Natural killer cell treated with Interleukin-12 subunit alpha and Interleukin-12 subunit beta and Interleukin-15 and Interleukin-18, amount 100 ng/mL, for 72 hours (primary cell): ENCODE measurements around the gene AZIN2. TPM values are rescaled to one million over a fixed set of nuclear protein-coding genes. Genes with fewer than 3 reads are reported as not detected.

Experiments
- ATAC-seq, 2 donors: fragments of 150-1000 bp; cut with Tn5 transposase in 1 of 2; sonication (Bioruptor Pico), chemical (Tn5 transposase) in 1 of 2; 2 replicates each; pipeline ENCODE4 v1.10.0; 2021
- DNase-seq: peaks from one replicate; pipeline ENCODE4 v3.0.0; 2022; ENCODE audit warnings: low spot score
- H3K27ac Mint-ChIP-seq, 2 donors: 1 replicate in 1 of 2; 2 replicates in 1 of 2; pipeline ENCODE4 v1.8.0; 2022; ENCODE audit warnings: mixed read lengths in 2 of 2, mild to moderate bottlenecking in 1 of 2, moderate library complexity in 1 of 2
- H3K27me3 Mint-ChIP-seq, 2 donors: 1 replicate in 1 of 2; 2 replicates in 1 of 2; pipeline ENCODE4 v1.8.0; 2022; ENCODE audit warnings: mixed read lengths in 2 of 2
- H3K36me3 Mint-ChIP-seq: one replicate; pipeline ENCODE4 v1.8.0; 2022; ENCODE audit warnings: mixed read lengths
- H3K4me1 Mint-ChIP-seq, 2 donors: 1 replicate in 1 of 2; 2 replicates in 1 of 2; pipeline ENCODE4 v1.8.0; 2022; ENCODE audit warnings: low read depth in 2 of 2, mixed read lengths in 2 of 2, mild to moderate bottlenecking in 1 of 2
- H3K4me3 Mint-ChIP-seq: one replicate; pipeline ENCODE4 v1.8.0; 2022; ENCODE audit warnings: mixed read lengths
- H3K9me3 Mint-ChIP-seq: 2 replicates; pipeline ENCODE4 v1.8.0; 2022; ENCODE audit warnings: mixed read lengths
- total RNA-seq, 2 donors: library from RNA; stranded (reverse); gene quantifications; one replicate each; pipeline ENCODE4 v1.2.3, GENCODE V29; 2022

Gene AZIN2
- total RNA-seq, 2 donors from 2014 or later: 2.4 to 4.4 TPM

DNA sequence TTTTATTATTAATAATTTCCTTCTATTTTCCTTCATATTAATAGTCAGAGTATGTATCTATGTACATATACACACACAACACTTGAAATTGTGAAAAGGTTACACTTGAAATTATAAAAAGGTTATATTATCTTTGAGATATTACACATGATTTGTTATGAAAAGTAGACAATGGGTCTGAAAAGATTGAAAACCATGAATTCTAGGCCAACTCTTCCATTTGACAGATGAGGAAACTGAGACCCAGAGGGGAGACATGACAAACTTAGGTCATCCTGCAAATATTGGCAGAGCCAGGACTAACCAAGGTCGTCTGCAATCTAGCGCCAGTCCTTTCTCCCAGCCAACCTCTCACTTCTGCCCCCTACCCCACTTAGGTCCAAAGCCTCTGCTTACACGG is 67.7 kb downstream of the AZIN2 start:
- DNase-seq: no peak
- Mint-ChIP-seq H3K4me3 (no peak overlapping the region), H3K4me1 (peaks cover 0 to 3% of the 10 kb centered on the region in 2 donors), H3K27ac (no peak overlapping the region), H3K27me3 (no peaks in the 10 kb centered on the region), H3K36me3 (no peaks in the 10 kb centered on the region), H3K9me3 (no peaks in the 10 kb centered on the region)
- ATAC-seq: no peak

DNA sequence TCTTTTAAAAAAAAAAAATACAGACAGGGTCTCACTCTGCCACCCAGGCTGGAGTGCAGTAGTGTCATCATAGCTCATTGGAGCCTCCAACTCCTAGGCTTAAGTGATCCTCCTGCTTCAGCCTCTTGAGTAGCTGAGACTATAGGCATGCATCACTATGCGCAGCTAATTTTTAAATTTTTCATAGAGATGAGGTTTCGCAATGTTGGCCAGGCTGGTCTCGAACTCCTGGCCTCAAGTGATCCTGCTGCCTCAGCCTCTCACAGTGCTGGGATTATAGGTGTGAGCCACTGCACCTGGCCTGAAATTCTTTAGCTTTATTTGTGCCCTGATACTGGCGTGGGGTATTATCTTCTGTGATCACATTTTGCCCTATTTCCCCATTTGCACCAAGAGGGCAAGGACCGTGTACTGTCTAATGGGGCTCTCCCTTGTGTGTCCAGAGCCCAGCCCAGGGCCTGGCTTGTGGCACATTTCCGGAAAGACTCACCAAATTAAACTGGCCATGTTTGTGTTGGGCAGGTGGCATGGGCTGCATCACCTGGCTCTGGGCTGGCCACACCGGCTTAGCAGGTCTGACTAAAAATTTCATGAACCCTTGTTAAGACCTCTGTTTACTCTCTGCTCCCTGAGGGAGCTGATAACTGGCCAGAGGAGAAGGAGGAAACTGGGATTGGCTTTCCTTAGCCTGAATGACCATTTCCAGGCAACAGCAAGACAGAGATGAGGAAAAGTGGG is 68.7 kb downstream of the AZIN2 start:
- Mint-ChIP-seq H3K4me1 (peaks cover 0 to 3% of the 10 kb centered on the region in 2 donors), H3K36me3 (no peaks in the 10 kb centered on the region), H3K9me3 (no peaks in the 10 kb centered on the region), H3K27ac (no peak overlapping the region), H3K27me3 (no peaks in the 10 kb centered on the region), H3K4me3 (no peak overlapping the region)
- DNase-seq: peak; percentile 16
- no peak for ATAC-seq

DNA sequence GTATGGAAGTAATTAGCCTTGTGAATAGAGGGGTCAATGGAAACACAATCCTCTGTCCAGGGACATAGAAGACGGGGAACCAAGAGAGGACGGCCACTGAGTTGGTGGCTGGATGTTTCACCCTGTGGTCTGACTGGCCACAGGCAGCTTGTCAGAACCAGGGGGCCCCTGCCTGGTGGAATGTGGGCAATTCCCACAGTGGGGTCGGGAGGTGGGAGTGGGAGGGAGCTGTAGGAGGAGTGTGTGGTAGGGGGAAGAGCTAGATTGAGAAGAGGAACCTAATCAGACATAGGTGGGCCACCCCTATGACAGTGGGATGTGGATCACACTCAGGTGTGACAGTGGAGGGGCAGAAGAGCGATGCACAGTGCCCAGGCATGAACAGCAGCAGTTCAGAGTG is 69.6 kb downstream of the AZIN2 start:
- Mint-ChIP-seq H3K36me3 (no peaks in the 10 kb centered on the region), H3K4me3 (no peak overlapping the region), H3K27me3 (no peaks in the 10 kb centered on the region), H3K27ac (no peak overlapping the region), H3K4me1 (peaks cover 0 to 3% of the 10 kb centered on the region in 2 donors), H3K9me3 (no peaks in the 10 kb centered on the region)
- ATAC-seq: no peak
- DNase-seq: no peak

- no peaks in the 10 kb centered on the region for H3K36me3 Mint-ChIP-seq
- DNase-seq: no peak
- H3K4me1 Mint-ChIP-seq: peaks cover 0 to 3% of the 10 kb centered on the region in 2 donors
- H3K27ac Mint-ChIP-seq: no peak overlapping the region
- no peaks in the 10 kb centered on the region for H3K27me3 Mint-ChIP-seq
- H3K9me3 Mint-ChIP-seq: no peaks in the 10 kb centered on the region
- no peak overlapping the region for H3K4me3 Mint-ChIP-seq
- ATAC-seq: peak in 1 of 2 donors; percentile 52
Observed at GRCh38 chr1:33151116-33151515, 70.2 kb downstream of the AZIN2 start.

DNA sequence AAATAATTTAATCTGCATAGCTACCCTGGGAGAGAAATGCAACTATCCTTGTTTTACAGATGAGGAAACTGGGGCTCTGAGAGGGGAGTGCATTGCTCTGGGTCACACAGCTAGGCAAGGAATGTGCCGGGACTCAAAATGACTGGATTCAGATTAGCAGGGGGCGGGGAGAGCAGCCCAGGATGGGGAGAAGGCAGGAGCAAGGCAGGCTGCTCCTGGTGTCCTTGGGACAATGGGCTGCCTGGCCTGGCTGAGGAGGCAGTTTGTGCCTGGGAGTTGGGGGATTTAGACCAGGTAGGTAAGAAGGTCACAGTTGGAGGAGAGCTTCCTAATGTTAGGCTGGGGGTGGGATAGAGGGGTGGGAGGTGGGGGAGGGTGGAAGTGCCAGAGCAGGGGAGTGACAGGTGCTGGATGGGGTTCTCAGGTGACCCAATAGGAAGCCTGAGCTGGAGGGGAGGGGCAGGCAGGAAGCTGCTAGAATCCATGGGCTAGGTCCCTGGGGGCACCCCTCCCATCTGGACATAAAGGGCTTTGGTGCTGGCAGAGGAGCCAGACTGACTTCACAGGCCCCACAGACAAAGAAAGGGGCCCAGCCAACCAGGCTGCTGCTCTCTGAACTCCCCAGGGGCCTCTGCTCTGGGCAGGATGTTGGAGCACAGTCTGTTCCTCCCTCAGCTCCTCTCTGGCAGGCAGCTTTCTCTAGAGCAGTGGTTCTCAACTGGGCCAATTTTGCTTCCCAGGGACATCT is 71.9 kb downstream of the AZIN2 start:
- Mint-ChIP-seq H3K27me3 (no peaks in the 10 kb centered on the region), H3K4me1 (no peaks in the 10 kb centered on the region), H3K9me3 (no peaks in the 10 kb centered on the region), H3K4me3 (no peak overlapping the region), H3K36me3 (no peaks in the 10 kb centered on the region), H3K27ac (no peak overlapping the region)
- peak; percentile 32 for DNase-seq
- ATAC-seq: no peak

DNA sequence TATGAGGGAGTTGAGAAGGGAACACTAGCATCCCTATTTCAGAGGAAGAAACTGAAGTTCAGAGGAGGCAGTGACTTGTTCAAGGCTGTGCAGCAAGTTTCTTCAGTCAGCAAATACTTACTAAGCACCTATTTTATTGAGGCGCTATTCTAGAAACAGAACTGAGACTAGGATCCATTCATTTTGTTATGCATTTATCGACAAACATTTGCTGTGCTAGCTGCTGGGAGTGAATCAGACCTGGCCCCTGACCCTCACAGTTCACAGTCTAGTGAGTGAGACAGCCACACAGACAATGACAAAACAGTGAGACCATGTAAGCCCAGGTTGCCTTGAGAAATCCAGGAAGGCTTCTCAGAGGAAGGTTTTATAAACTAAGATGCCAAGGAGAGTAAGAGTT is 72.7 kb downstream of the AZIN2 start:
- H3K36me3 Mint-ChIP-seq: no peaks in the 10 kb centered on the region
- H3K27ac Mint-ChIP-seq: no peak overlapping the region
- ATAC-seq (no peak), DNase-seq (no peak)
- no peaks in the 10 kb centered on the region for H3K9me3 Mint-ChIP-seq
- no peak overlapping the region for H3K4me3 Mint-ChIP-seq
- H3K4me1 Mint-ChIP-seq: no peaks in the 10 kb centered on the region
- no peaks in the 10 kb centered on the region for H3K27me3 Mint-ChIP-seq

DNA sequence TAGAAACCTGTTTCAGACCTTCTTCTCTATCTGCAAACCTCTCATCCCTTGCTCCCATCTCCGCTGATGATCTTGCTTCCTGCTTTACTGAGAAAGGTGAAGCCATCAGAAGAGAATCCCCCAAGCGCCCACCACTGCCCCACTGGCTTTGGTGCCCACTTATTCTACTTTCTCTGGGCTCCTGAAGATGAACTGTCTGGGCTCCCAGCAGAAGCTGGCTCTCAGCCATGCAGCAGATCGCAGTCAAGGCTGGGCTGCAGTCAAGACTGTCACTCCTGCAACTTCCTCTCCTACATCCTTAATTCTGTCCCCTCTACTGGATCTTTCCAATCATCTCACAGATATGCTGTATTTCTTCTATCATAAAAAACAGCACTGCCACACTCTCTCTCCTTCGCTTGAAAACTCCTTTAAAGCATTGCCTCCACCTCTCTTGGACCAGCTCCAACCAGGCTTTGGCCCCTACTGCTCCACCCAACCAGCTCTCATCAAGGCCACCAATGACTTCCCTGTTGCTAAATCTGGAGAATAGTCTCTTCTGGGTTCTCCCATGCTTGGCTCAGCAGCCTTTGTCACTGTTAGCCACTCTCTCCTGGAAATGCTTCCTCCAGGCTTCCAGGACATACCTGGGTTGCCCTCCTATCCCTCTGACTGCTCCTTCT is 75.1 kb downstream of the AZIN2 start:
- no peaks in the 10 kb centered on the region for H3K27me3 Mint-ChIP-seq
- H3K27ac Mint-ChIP-seq: no peak overlapping the region
- H3K4me1 Mint-ChIP-seq: peaks cover 0 to 2% of the 10 kb centered on the region in 2 donors
- no peak overlapping the region for H3K4me3 Mint-ChIP-seq
- DNase-seq (peak; percentile 40), ATAC-seq (no peak)
- no peaks in the 10 kb centered on the region for H3K36me3 Mint-ChIP-seq
- H3K9me3 Mint-ChIP-seq: no peaks in the 10 kb centered on the region

- Mint-ChIP-seq H3K4me1 (peaks cover 0 to 9% of the 10 kb centered on the region in 2 donors), H3K9me3 (no peaks in the 10 kb centered on the region), H3K36me3 (no peaks in the 10 kb centered on the region), H3K4me3 (no peak overlapping the region), H3K27ac (no peak overlapping the region), H3K27me3 (no peaks in the 10 kb centered on the region)
- DNase-seq (no peak), ATAC-seq (no peak)
Observed at GRCh38 chr1:33157131-33157530, 76.2 kb downstream of the AZIN2 start.

DNA sequence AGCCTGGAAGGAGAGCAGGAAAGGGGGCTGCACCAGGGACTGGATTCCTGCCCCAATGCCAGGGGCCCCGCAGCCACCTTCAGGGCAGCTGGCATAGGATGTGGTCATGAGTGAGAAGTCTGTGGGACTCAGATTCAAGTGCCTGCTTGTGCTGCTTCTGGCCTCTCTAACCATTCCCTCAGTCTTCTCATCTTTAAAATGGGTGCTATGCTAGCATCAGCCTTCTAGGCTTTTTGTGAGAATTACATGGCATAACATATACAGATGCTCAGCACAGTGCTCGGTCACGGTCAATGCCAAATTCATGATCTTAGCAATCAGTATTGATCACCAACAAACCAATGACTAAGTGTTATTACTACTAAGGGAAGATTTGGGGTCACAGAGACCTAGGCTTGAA is 77.4 kb downstream of the AZIN2 start:
- no peaks in the 10 kb centered on the region for H3K9me3 Mint-ChIP-seq
- peaks cover 0 to 9% of the 10 kb centered on the region in 2 donors for H3K4me1 Mint-ChIP-seq
- DNase-seq: no peak
- H3K27me3 Mint-ChIP-seq: no peaks in the 10 kb centered on the region
- no peak for ATAC-seq
- no peak overlapping the region for H3K4me3 Mint-ChIP-seq
- no peaks in the 10 kb centered on the region for H3K36me3 Mint-ChIP-seq
- H3K27ac Mint-ChIP-seq: no peak overlapping the region

GRCh38 chr1:33159577-33159976 is 78.6 kb downstream of the AZIN2 start:
- Mint-ChIP-seq H3K27me3 (no peaks in the 10 kb centered on the region), H3K36me3 (no peaks in the 10 kb centered on the region), H3K27ac (no peak overlapping the region)

DNA sequence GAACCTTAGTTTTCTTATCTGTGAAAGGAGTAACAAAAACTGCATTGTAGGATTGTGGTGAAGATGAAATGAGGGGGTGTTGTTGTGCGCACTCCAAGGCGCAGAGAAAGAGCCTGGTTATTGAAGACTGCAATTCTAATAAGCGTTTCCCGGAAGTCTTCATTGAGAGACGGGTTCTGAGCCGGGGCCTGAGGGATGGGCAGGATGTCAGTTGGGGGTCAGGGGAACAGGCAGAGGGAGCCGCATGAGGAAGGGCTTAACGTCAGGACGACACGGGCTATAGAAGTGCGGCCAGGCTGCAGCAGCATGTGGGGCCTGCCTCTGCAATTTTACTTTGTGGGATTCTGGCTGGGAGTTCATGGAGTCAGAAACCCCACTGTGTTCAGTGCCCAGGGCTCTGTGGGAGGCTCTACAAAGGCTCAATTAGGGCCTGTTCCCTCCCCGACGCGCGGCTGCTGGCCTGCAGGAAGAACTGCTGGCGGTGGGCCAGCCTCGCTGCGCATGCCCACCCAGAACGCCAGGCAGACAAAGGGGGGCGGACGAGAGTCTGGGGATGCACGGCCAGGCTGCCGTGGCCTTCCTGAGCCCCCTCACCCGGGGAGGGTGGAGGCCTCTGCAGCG is 80.2 kb downstream of the AZIN2 start:
- ATAC-seq: no peak
- no peak for DNase-seq
- H3K36me3 Mint-ChIP-seq: no peaks in the 10 kb centered on the region
- peaks cover 0 to 14% of the 10 kb centered on the region in 2 donors for H3K4me1 Mint-ChIP-seq
- H3K9me3 Mint-ChIP-seq: no peaks in the 10 kb centered on the region
- H3K27ac Mint-ChIP-seq: no peak overlapping the region
- H3K27me3 Mint-ChIP-seq: no peaks in the 10 kb centered on the region
- no peak overlapping the region for H3K4me3 Mint-ChIP-seq

More at GRCh38 chr1:33159577-33159976, 78.6 kb downstream of the AZIN2 start:
- Mint-ChIP-seq H3K9me3 (no peaks in the 10 kb centered on the region), H3K4me3 (no peak overlapping the region), H3K4me1 (peaks cover 0 to 11% of the 10 kb centered on the region in 2 donors)
- no peak for ATAC-seq
- DNase-seq: no peak

GRCh38 chr1:33162141-33162540 is 81.2 kb downstream of the AZIN2 start:
- Mint-ChIP-seq H3K27me3 (no peaks in the 10 kb centered on the region), H3K27ac (no peak overlapping the region), H3K9me3 (no peaks in the 10 kb centered on the region), H3K4me3 (no peak overlapping the region), H3K4me1 (peaks cover 0 to 17% of the 10 kb centered on the region in 2 donors), H3K36me3 (no peaks in the 10 kb centered on the region)
- DNase-seq: no peak
- no peak for ATAC-seq

DNA sequence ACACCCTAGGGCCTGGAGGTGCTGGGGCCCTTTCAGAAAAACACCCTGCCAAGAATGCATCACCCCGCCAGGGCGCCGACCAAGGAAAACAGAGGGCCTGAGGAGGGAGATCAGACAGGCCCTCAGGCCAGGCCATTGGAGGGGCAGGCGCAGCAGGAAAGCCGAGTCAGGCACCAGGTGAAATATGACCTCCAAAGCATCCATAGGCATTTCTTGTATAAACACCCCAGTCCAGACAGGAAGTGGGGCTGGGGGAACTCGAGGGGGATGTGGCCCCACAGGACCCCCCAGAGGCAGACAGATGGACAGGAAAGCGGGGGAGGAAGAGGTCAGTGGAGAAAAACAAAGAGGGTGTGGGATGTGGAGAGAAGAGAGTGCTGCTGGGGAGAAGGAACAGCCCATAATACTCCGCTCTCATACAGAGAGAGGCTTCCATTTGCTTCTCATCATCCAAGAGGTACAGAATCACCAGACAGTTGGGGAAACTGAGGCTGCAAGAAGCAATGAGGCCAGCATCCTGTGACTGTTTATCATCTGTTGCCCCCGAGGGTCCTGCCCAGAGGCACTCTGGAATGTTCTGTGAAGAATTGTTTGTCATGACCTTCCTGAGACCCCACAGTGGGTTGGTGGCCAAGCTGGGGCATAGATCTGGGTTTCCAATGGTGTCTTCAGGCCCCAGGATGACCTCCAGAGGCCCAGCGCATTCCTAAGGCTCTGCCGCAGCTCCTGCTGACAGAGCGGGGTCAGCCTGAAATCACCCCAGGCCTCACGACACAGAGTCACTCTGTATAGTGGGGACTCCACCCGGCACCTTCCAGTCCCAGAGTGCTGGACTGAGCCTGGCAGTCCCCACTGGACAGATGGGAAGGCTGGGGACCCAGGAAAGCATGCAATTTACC is 82.9 kb downstream of the AZIN2 start:
- no peak overlapping the region for H3K27ac Mint-ChIP-seq

More for the DNA sequence above, 82.9 kb downstream of the AZIN2 start:
- Mint-ChIP-seq H3K27me3 (no peaks in the 10 kb centered on the region), H3K4me1 (peaks cover 0 to 18% of the 10 kb centered on the region in 2 donors), H3K4me3 (no peak overlapping the region), H3K9me3 (no peaks in the 10 kb centered on the region), H3K36me3 (no peaks in the 10 kb centered on the region)
- ATAC-seq (no peak), DNase-seq (no peak)
